Measurements from ENCODE around the gene LASP1NB.
"Not testable (repeated sequence)": the region's sequence is repeated elsewhere in the genome, so short reads cannot be mapped to it uniquely, and the experiment has no call there.

Gene LASP1NB

GRCh38 chr17:38917259-38917658 lies 8.2 kb upstream of the LASP1NB start:
- Mint-ChIP-seq H3K27me3 (no peaks in the 10 kb centered on the region), H3K4me3 (no peak overlapping the region), H3K9me3 (no peaks in the 10 kb centered on the region), H3K4me1 (ENCODE audit: low read depth) (peaks cover 46% of the 10 kb centered on the region), H3K36me3 (ENCODE audit: low read depth) (peaks cover 100% of the 10 kb centered on the region), H3K27ac (no peak overlapping the region)
- intact Hi-C loops (cut with micrococcal nuclease) = no loop called here

DNA sequence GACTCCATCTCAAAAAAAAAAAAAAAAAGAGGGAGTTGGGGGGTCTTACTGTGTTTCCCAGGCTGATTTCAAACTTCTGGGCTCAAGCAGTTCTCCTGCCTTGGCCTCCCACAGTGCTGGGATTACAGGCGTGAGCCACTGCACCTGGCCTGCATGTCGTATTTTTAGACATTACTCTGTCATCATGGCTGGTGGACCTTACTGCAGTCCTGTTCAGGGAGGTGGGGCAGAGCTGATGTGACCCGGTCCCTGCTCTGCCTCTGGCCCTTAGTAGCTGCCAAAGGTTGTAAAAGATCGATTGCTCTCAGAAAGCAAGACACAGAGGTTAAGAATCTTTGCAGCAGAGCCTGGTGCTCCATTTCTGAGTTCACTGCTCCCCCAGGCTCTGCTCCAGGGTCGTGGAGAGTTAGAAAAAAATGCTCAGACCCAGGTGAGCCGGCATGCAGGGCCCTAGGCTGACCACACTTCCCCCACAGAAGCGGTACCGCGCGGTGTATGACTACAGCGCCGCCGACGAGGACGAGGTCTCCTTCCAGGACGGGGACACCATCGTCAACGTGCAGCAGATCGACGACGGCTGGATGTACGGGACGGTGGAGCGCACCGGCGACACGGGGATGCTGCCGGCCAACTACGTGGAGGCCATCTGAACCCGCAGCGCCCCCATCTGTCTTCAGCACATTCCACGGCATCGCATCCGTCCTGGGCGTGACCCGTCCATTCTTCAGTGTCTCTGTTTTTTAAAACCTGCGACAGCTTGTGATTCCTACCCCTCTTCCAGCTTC lies 7.1 kb upstream of the LASP1NB start:
- no peaks in the 10 kb centered on the region for H3K9me3 Mint-ChIP-seq
- no peaks in the 10 kb centered on the region for H3K27me3 Mint-ChIP-seq
- no peak overlapping the region for H3K27ac Mint-ChIP-seq
- H3K4me3 Mint-ChIP-seq = no peak overlapping the region
- H3K4me1 Mint-ChIP-seq (ENCODE audit: low read depth) = peaks cover 43% of the 10 kb centered on the region
- intact Hi-C loops (cut with micrococcal nuclease) = no loop called here
- peaks cover 89% of the 10 kb centered on the region for H3K36me3 Mint-ChIP-seq (ENCODE audit: low read depth)

DNA sequence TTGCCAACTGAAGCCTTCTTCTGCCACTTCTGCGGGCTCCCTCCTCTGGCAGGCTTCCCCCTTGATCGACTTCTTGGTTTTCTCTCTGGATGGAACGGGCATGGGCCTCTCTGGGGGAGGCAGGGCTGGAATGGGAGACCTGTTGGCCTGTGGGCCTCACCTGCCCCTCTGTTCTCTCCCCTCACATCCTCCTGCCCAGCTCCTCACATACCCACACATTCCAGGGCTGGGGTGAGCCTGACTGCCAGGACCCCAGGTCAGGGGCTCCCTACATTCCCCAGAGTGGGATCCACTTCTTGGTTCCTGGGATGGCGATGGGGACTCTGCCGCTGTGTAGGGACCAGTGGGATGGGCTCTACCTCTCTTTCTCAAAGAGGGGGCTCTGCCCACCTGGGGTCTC lies 6.5 kb upstream of the LASP1NB start:
- no peak overlapping the region for H3K27ac Mint-ChIP-seq
- peaks cover 83% of the 10 kb centered on the region for H3K36me3 Mint-ChIP-seq (ENCODE audit: low read depth)

DNA sequence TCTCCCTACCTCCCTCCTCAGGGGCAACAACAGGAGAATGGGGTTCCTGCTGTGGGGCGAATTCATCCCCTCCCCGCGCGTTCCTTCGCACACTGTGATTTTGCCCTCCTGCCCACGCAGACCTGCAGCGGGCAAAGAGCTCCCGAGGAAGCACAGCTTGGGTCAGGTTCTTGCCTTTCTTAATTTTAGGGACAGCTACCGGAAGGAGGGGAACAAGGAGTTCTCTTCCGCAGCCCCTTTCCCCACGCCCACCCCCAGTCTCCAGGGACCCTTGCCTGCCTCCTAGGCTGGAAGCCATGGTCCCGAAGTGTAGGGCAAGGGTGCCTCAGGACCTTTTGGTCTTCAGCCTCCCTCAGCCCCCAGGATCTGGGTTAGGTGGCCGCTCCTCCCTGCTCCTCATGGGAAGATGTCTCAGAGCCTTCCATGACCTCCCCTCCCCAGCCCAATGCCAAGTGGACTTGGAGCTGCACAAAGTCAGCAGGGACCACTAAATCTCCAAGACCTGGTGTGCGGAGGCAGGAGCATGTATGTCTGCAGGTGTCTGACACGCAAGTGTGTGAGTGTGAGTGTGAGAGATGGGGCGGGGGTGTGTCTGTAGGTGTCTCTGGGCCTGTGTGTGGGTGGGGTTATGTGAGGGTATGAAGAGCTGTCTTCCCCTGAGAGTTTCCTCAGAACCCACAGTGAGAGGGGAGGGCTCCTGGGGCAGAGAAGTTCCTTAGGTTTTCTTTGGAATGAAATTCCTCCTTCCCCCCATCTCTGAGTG lies 5.9 kb upstream of the LASP1NB start:
- H3K4me1 Mint-ChIP-seq (ENCODE audit: low read depth) = peaks cover 48% of the 10 kb centered on the region
- no peaks in the 10 kb centered on the region for H3K27me3 Mint-ChIP-seq
- peak overlapping the region; percentile 31 for H3K27ac Mint-ChIP-seq
- no peaks in the 10 kb centered on the region for H3K9me3 Mint-ChIP-seq
- no peak overlapping the region for H3K4me3 Mint-ChIP-seq
- intact Hi-C loops (cut with micrococcal nuclease) = no loop called here
- H3K36me3 Mint-ChIP-seq (ENCODE audit: low read depth) = peaks cover 77% of the 10 kb centered on the region

More for the DNA sequence above, 6.5 kb upstream of the LASP1NB start:
- intact Hi-C loops (cut with micrococcal nuclease) = no loop called here
- H3K27me3 Mint-ChIP-seq = no peaks in the 10 kb centered on the region
- no peak overlapping the region for H3K4me3 Mint-ChIP-seq
- H3K4me1 Mint-ChIP-seq (ENCODE audit: low read depth) = peaks cover 47% of the 10 kb centered on the region
- H3K9me3 Mint-ChIP-seq = no peaks in the 10 kb centered on the region

GRCh38 chr17:38920374-38921291 lies 4.8 kb upstream of the LASP1NB start:
- H3K4me3 Mint-ChIP-seq = no peak overlapping the region
- intact Hi-C loops (cut with micrococcal nuclease) = no loop called here
- H3K27me3 Mint-ChIP-seq = no peaks in the 10 kb centered on the region
- peak overlapping the region; percentile 31 for H3K27ac Mint-ChIP-seq
- no peaks in the 10 kb centered on the region for H3K9me3 Mint-ChIP-seq
- peaks cover 55% of the 10 kb centered on the region for H3K4me1 Mint-ChIP-seq (ENCODE audit: low read depth)
- peaks cover 66% of the 10 kb centered on the region for H3K36me3 Mint-ChIP-seq (ENCODE audit: low read depth)

GRCh38 chr17:38921756-38922411 lies 3.5 kb upstream of the LASP1NB start:
- Mint-ChIP-seq H3K27ac (peak overlapping the region; percentile 59), H3K4me1 (ENCODE audit: low read depth) (peaks cover 67% of the 10 kb centered on the region), H3K36me3 (ENCODE audit: low read depth) (peaks cover 53% of the 10 kb centered on the region), H3K9me3 (no peaks in the 10 kb centered on the region), H3K27me3 (no peaks in the 10 kb centered on the region), H3K4me3 (no peak overlapping the region)
- intact Hi-C loops (cut with micrococcal nuclease) = no loop called here

DNA sequence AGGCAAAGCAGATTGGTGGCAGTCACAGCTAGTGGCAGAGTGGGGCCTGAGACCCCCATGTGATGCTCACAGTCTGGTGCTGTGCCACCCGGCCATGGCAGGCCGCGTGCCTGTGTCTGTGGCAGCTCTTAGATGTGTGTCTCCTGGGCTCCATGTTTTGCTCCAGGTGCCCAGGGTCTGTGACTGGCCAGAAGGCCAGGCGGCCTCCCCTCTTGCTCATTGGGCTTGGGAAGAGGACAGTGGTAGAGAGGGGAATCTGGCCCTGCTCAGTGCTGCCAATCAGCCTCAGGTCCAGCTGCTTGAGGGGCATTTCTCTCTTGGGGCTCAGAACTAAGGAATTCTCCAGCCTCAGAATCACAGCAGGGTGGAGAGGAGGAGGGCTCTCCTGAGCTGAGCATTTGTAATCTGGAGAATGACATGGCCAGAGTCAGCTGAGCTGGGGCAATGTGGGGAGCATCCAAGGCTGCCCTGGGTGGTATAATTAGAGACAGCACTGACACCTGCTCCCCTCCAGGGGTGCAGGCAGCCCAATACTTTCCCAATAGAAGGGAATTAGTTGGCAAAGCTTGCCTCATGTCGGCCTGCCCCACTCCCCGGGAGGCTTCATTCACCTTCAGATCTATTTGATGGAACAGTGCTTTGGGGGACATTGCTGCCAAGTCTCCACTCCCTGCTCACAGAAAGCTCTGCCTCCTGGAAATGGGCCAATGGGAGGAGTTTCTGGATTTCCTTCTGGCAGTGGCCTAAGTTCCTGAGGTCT lies 2.7 kb upstream of the LASP1NB start:
- H3K4me1 Mint-ChIP-seq (ENCODE audit: low read depth) = peaks cover 69% of the 10 kb centered on the region
- no peaks in the 10 kb centered on the region for H3K9me3 Mint-ChIP-seq
- H3K36me3 Mint-ChIP-seq (ENCODE audit: low read depth) = peaks cover 45% of the 10 kb centered on the region
- H3K27me3 Mint-ChIP-seq = no peaks in the 10 kb centered on the region
- H3K27ac Mint-ChIP-seq = peak overlapping the region; percentile 59
- H3K4me3 Mint-ChIP-seq = no peak overlapping the region
- intact Hi-C loops (cut with micrococcal nuclease) = no loop called here

DNA sequence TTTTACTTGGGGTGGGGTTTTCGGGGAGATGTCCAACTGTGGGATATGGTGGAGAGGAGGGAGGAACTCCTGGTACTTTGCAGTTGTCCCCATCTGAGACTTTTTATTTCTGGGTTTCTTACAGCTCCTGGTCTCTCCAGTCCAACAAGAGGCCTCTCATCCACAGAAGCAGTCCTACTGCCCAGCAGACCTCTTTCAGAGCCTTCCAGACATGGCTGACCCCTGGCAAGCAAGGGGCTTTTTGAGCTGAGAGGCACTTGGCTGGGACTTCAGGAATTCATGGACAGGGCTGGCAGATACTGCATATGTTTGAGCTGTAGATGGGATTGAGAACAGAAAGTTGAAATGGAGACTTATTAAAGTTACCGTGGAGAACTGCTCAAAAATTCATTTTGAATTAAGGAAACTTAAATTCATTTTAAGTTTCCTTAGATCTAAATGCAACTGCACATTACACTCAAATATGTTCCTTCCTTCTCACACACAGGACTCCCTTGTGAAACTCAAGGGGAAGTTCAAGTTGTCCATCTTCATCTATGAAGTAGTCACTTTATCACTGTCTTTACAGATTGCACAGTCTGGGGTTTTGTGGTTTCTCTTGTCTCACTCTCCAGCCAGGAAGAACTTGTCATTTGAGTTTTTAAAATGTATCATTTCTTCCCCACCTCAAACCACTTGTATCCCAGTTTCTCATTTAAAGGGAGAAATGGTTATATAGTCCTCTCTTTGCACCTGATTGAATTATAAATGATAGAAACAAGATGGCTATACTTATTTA lies 1.1 kb downstream of the LASP1NB start:
- intact Hi-C loops (cut with micrococcal nuclease) = no loop called here
- H3K4me1 Mint-ChIP-seq (ENCODE audit: low read depth) = peaks cover 35% of the 10 kb centered on the region
- no peak overlapping the region for H3K4me3 Mint-ChIP-seq

DNA sequence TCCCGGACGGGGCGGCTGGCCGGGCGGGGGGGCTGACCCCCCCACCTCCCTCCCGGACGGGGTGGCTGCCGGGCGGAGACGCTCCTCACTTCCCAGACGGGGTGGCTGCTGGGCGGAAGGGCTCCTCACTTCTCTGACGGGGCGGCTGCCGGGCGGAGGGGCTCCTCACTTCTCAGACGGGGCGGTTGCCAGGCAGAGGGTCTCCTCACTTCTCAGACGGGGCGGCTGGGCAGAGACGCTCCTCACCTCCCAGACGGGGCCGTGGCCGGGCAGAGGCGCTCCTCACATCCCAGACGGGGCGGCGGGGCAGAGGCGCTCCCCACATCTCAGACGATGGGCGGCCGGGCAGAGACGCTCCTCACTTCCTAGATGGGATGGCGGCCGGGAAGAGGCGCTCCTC lies 5.4 kb downstream of the LASP1NB start:
- intact Hi-C loops (cut with micrococcal nuclease); H3K27ac Mint-ChIP-seq; H3K4me3 Mint-ChIP-seq; H3K27me3 Mint-ChIP-seq; H3K36me3 Mint-ChIP-seq (ENCODE audit: low read depth); H3K9me3 Mint-ChIP-seq: not testable (repeated sequence)
- peaks cover 13% of the 10 kb centered on the region for H3K4me1 Mint-ChIP-seq (ENCODE audit: low read depth)

More for the DNA sequence above, 1.1 kb downstream of the LASP1NB start:
- no peak overlapping the region for H3K27ac Mint-ChIP-seq
- H3K9me3 Mint-ChIP-seq = no peaks in the 10 kb centered on the region
- peaks cover 7% of the 10 kb centered on the region for H3K36me3 Mint-ChIP-seq (ENCODE audit: low read depth)
- no peaks in the 10 kb centered on the region for H3K27me3 Mint-ChIP-seq

GRCh38 chr17:38933962-38934361 lies 8.5 kb downstream of the LASP1NB start:
- H3K36me3 Mint-ChIP-seq (ENCODE audit: low read depth); H3K27ac Mint-ChIP-seq; H3K4me1 Mint-ChIP-seq (ENCODE audit: low read depth); H3K4me3 Mint-ChIP-seq; intact Hi-C loops (cut with micrococcal nuclease); H3K9me3 Mint-ChIP-seq: not testable (repeated sequence)
- H3K27me3 Mint-ChIP-seq = peaks cover 14% of the 10 kb centered on the region

GRCh38 chr17:38939987-38940386 lies 14.6 kb downstream of the LASP1NB start:
- no peaks in the 10 kb centered on the region for H3K36me3 Mint-ChIP-seq (ENCODE audit: low read depth)
- intact Hi-C loops (cut with micrococcal nuclease) = no loop called here
- no peak overlapping the region for H3K4me3 Mint-ChIP-seq
- H3K27me3 Mint-ChIP-seq = peaks cover 12% of the 10 kb centered on the region
- no peaks in the 10 kb centered on the region for H3K9me3 Mint-ChIP-seq
- no peaks in the 10 kb centered on the region for H3K4me1 Mint-ChIP-seq (ENCODE audit: low read depth)
- no peak overlapping the region for H3K27ac Mint-ChIP-seq

DNA sequence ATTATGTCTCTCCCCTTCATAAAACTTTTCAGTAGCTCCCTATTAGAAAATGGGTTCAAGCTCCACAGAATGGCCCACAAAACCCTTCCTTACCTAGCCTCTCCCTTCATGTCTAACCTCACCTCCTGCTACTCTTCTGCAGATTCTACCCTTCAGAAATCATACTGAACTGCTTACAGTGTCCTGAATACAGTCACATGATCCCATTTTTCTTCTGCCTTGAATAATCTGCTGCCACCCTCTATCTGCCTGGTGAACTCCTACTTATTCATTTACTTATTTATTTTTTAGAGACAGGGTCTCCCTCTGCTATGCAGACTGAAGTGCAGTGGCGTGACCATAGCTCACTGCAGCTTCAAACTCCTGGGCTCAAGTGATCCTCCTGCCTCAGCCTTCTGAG lies 15.0 kb downstream of the LASP1NB start:
- H3K27me3 Mint-ChIP-seq = peaks cover 10% of the 10 kb centered on the region
- H3K36me3 Mint-ChIP-seq (ENCODE audit: low read depth) = no peaks in the 10 kb centered on the region
- H3K9me3 Mint-ChIP-seq = no peaks in the 10 kb centered on the region
- no peak overlapping the region for H3K4me3 Mint-ChIP-seq
- no peaks in the 10 kb centered on the region for H3K4me1 Mint-ChIP-seq (ENCODE audit: low read depth)
- intact Hi-C loops (cut with micrococcal nuclease) = no loop called here
- no peak overlapping the region for H3K27ac Mint-ChIP-seq
